Endothelial cell of umbilical vein (primary cell): ENCODE results near the gene ZSCAN2. TPM values are rescaled to one million over a fixed set of nuclear protein-coding genes. Genes with fewer than 3 reads are reported as not detected.

Experiments used
- BruUV-seq: library from RNA; stranded (reverse); fragments of 400-500 nt; replicated peaks from 2 replicates; lab custom pipeline; 2021; lab: Mats Ljungman, UMichigan
- CTCF ChIA-PET: fragments of 300-600, 350-600 bp; sonication (Branson Sonifier 250); formaldehyde crosslinking; loops from one replicate; lab custom pipeline; 2021; ENCODE audit warnings: antibody characterized with exemption, inconsistent platforms; lab: Charles Lee
- POLR2A ChIA-PET: fragments of 300-600, 350-600 bp; sonication (Branson Sonifier 250); formaldehyde crosslinking; loops from one replicate; lab custom pipeline; 2021; ENCODE audit warnings: antibody characterized with exemption, inconsistent platforms; lab: Charles Lee
- DNase-seq: peaks from one replicate; pipeline ENCODE4 v3.0.0-alpha.2; 2011; ENCODE audit warnings: low read depth, low spot score
- FAIRE-seq: peaks from 2 replicates; lab custom pipeline; 2011; peaks lifted over from hg19 to GRCh38; lab: Jason Lieb, UNC
- H2AFZ ChIP-seq: 2 replicates; pipeline ENCODE4 v1.6.0; 2012; ENCODE audit warnings: low read depth, low read length, control low read depth, inconsistent platforms
- H3K27ac ChIP-seq: 2 replicates; pipeline ENCODE4 v1.5.1; 2011; ENCODE audit warnings: low read depth, mild to moderate bottlenecking, control low read depth, low read length, moderate library complexity; ENCODE audit not compliant: insufficient read depth
- H3K27me3 ChIP-seq, 2 experiments: 2 replicates each; pipeline versions ENCODE4 v1.6.0 to v1.6.1; 2011; ENCODE audit warnings: low read length in 2 of 2, mixed read lengths in 1 of 2; ENCODE audit not compliant: control insufficient read depth in 2 of 2, insufficient read depth in 2 of 2
- H3K36me3 ChIP-seq, 2 experiments: 2 replicates in 1 of 2; 3 replicates in 1 of 2; pipeline ENCODE4 v1.5.1; 2011; ENCODE audit warnings: low read length in 2 of 2, mild to moderate bottlenecking in 1 of 2, moderate library complexity in 1 of 2; ENCODE audit not compliant: control insufficient read depth in 2 of 2, insufficient read depth in 2 of 2; ENCODE audit errors: extremely low read depth in 1 of 2
- H3K4me1 ChIP-seq: 3 replicates; pipeline ENCODE4 v1.5.1; 2011; ENCODE audit warnings: mild to moderate bottlenecking, low read length; ENCODE audit not compliant: control insufficient read depth, insufficient read depth; ENCODE audit errors: extremely low read depth
- H3K4me2 ChIP-seq: 2 replicates; pipeline ENCODE4 v1.6.1; 2011; ENCODE audit warnings: low read length, control low read depth, mixed read lengths; ENCODE audit not compliant: insufficient read depth
- H3K4me3 ChIP-seq, 3 experiments: fragments of 200-600 bp in 1 of 3; sonication (generic), shearing (Covaris generic) in 1 of 3; replicated peaks in 1 of 3; 2 replicates each; pipeline ENCODE4 v1.5.1; 2011 to 2016; ENCODE audit warnings: control low read depth in 3 of 3, low read length in 3 of 3, mild to moderate bottlenecking in 2 of 3, inconsistent platforms in 1 of 3, low read depth in 1 of 3, moderate library complexity in 1 of 3; ENCODE audit not compliant: insufficient read depth in 1 of 3
- H3K79me2 ChIP-seq: 2 replicates; pipeline ENCODE4 v1.6.0; 2012; ENCODE audit warnings: low read length, inconsistent platforms; ENCODE audit not compliant: control insufficient read depth, insufficient read depth
- H3K9ac ChIP-seq: replicated peaks from 2 replicates; pipeline ENCODE3; 2011; ENCODE audit warnings: low read length, control low read depth; ENCODE audit not compliant: insufficient read depth; ENCODE audit errors: extremely low read depth
- H3K9me1 ChIP-seq: replicated peaks from 3 replicates; pipeline ENCODE4 v1.6.0; 2011; ENCODE audit warnings: mild to moderate bottlenecking, low read length; ENCODE audit not compliant: control insufficient read depth, insufficient read depth; ENCODE audit errors: extremely low read depth
- H3K9me3 ChIP-seq: replicated peaks from 2 replicates; pipeline ENCODE4 v1.5.1; 2012; ENCODE audit warnings: low read length, inconsistent platforms; ENCODE audit not compliant: control insufficient read depth, insufficient read depth
- H4K20me1 ChIP-seq: replicated peaks from 2 replicates; pipeline ENCODE3; 2011; ENCODE audit warnings: mild to moderate bottlenecking, low read length; ENCODE audit not compliant: control insufficient read depth, insufficient read depth; ENCODE audit errors: extremely low read depth
- GATA2 ChIP-seq: IDR thresholded peaks from 2 replicates; pipeline ENCODE4 v1.7.0; 2011; ENCODE audit warnings: low read depth, mild to moderate bottlenecking, moderate library complexity, mixed read lengths, low read length; ENCODE audit not compliant: insufficient read length, insufficient read depth
- JUN ChIP-seq: IDR thresholded peaks from 2 replicates; pipeline ENCODE4 v1.6.1; 2011; ENCODE audit warnings: borderline replicate concordance, low read depth; ENCODE audit not compliant: insufficient read length, insufficient read depth
- POLR2AphosphoS5 ChIP-seq: IDR thresholded peaks from 2 replicates; pipeline ENCODE4 v1.6.1; 2012; ENCODE audit warnings: low read depth, mild to moderate bottlenecking, control low read depth, low read length, moderate library complexity; ENCODE audit not compliant: insufficient read depth
- dilution Hi-C: fragments of 300-500 bp; cut with MboI; formaldehyde crosslinking; loops from one replicate; pipeline ENCODE4 v1.15.0; 2019; ENCODE audit warnings: low sequenced_read_pairs; ENCODE audit not compliant: extremely low pct_ligation_motif_present
- intact Hi-C: fragments of 100-400 bp; cut with micrococcal nuclease; formaldehyde crosslinking; loops from one replicate; pipeline ENCODE4 v1.10.0; 2022
- polyA plus RNA-seq, 4 experiments: library from polyadenylated mRNA; depleted of rRNA in 3 of 4; stranded (reverse) in 3 of 4; unstranded in 1 of 4; fragments of >200 nt; gene quantifications; 2 replicates each; pipeline versions ENCODE4 v1.2.1 to v1.2.3, GENCODE V29; 2011 to 2012; ENCODE audit warnings: missing spikeins in 1 of 4
- total RNA-seq: library from RNA; stranded (reverse); gene quantifications from 2 replicates; pipeline ENCODE4 v1.2.3, GENCODE V29; 2021
- TF ChIP-seq, protein P1 (sequence below), 2 donors: IDR thresholded peaks; 1 replicate in 1 of 2; 2 replicates in 1 of 2; pipeline ENCODE4 v1.5.1; 2011; ENCODE audit warnings: low read length in 2 of 2, mild to moderate bottlenecking in 2 of 2, moderate library complexity in 2 of 2, control low read depth in 1 of 2, inconsistent platforms in 1 of 2, low read depth in 1 of 2; ENCODE audit not compliant: insufficient read depth in 1 of 2; ENCODE audit errors: extremely low read depth in 1 of 2

ZSCAN2 gene
- total and polyA plus RNA-seq, 2 donors (not counting 3 experiments of a cell fraction or from before 2014, with no cell fraction given) = 12.9 to 13.5 TPM

- DNase-seq (peak; percentile 72), FAIRE-seq (peak; percentile 90)
- TF ChIP-seq, protein P1, sequence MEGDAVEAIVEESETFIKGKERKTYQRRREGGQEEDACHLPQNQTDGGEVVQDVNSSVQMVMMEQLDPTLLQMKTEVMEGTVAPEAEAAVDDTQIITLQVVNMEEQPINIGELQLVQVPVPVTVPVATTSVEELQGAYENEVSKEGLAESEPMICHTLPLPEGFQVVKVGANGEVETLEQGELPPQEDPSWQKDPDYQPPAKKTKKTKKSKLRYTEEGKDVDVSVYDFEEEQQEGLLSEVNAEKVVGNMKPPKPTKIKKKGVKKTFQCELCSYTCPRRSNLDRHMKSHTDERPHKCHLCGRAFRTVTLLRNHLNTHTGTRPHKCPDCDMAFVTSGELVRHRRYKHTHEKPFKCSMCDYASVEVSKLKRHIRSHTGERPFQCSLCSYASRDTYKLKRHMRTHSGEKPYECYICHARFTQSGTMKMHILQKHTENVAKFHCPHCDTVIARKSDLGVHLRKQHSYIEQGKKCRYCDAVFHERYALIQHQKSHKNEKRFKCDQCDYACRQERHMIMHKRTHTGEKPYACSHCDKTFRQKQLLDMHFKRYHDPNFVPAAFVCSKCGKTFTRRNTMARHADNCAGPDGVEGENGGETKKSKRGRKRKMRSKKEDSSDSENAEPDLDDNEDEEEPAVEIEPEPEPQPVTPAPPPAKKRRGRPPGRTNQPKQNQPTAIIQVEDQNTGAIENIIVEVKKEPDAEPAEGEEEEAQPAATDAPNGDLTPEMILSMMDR (IDR thresholded peaks at IDR 0.05; ENCODE audit: extremely low read depth in 1 of 2, insufficient read depth in 1 of 2, low read depth in 1 of 2, low read length in 2 of 2) = peak; percentile 43 to 82
- TF ChIP-seq POLR2AphosphoS5 = no peak
- H3K4me1 ChIP-seq = peaks cover 5% of the 10 kb centered on the region
- H3K27me3 ChIP-seq = peaks cover 0 to 4% of the 10 kb centered on the region in 2 experiments
- ChIA-PET POLR2A (no interaction called here), CTCF (interaction anchor here (0.6 to 2.1 kb wide), 28 partner anchors 9 to 724 kb away, joined by 3 to 10 read pairs (median 4); partner anchors contain the start of genes WDR73 and ZSCAN2)
- H3K9me1 ChIP-seq = no peaks in the 10 kb centered on the region
- BruUV-seq = no TSS peak
- H3K79me2 ChIP-seq = no peaks in the 10 kb centered on the region
- dilution Hi-C loops (no loop called here), intact Hi-C loops (loop anchor here (1.0 to 2.0 kb wide), 8 partner anchors 50 to 701 kb away; partner anchors contain the start of genes PDE8A and WDR73)
- peak overlapping the region; percentile 80 for H3K4me2 ChIP-seq
- no peaks in the 10 kb centered on the region for H3K36me3 ChIP-seq
- H4K20me1 ChIP-seq = no peaks in the 10 kb centered on the region
- no peak overlapping the region for H3K9ac ChIP-seq
- peak overlapping the region in 2 of 3 experiments; percentile 24 to 58 for H3K4me3 ChIP-seq
- no peak overlapping the region for H3K27ac ChIP-seq
- no peaks in the 10 kb centered on the region for H3K9me3 ChIP-seq
- peak overlapping the region; percentile 77 for H2AFZ ChIP-seq
These were observed 12.5 kb upstream of the ZSCAN2 start for GRCh38 chr15:84588053-84588874.

- intact Hi-C loops (no loop called here), dilution Hi-C loops (no loop called here)
- no peaks in the 10 kb centered on the region for H4K20me1 ChIP-seq
- no peaks in the 10 kb centered on the region for H3K36me3 ChIP-seq
- no peak overlapping the region for H3K9ac ChIP-seq
- H3K27ac ChIP-seq = no peak overlapping the region
- DNase-seq (no peak), FAIRE-seq (no peak)
- no peaks in the 10 kb centered on the region for H3K79me2 ChIP-seq
- BruUV-seq = no TSS peak
- H3K4me2 ChIP-seq = no peak overlapping the region
- TF ChIP-seq JUN (no peak), GATA2 (no peak)
- H3K4me3 ChIP-seq = no peak overlapping the region
- CTCF ChIA-PET = interaction anchor here (1.0 to 1.2 kb wide), 2 partner anchors 20 to 338 kb away, joined by 3 to 4 read pairs; no protein-coding TSS in a partner anchor
- no peak overlapping the region for H2AFZ ChIP-seq
- H3K27me3 ChIP-seq = peaks cover 0 to 9% of the 10 kb centered on the region in 2 experiments
- H3K9me1 ChIP-seq = no peaks in the 10 kb centered on the region
- POLR2A ChIA-PET = no interaction called here
- peaks cover 5% of the 10 kb centered on the region for H3K4me1 ChIP-seq
- no peaks in the 10 kb centered on the region for H3K9me3 ChIP-seq
These were observed 10.4 kb upstream of the ZSCAN2 start for GRCh38 chr15:84590406-84590805.
